HG02884 (cell line): Measurements from ENCODE around the gene HECW1.
"Not testable (repeated sequence)": the region's sequence is repeated elsewhere in the genome, so short reads cannot be mapped to it uniquely, and the experiment has no call there.

Experiments
- ATAC-seq: cut with Tn5 transposase; IDR thresholded peaks from one replicate; pipeline ENCODE4 v1.9.1; 2021; ENCODE audit warnings: mild to moderate bottlenecking, moderate library complexity; ENCODE audit not compliant: unreplicated experiment

The HECW1 gene

GRCh38 chr7:43345696-43346095, 233.2 kb downstream of the HECW1 start:
- not testable (repeated sequence) for ATAC-seq

- no peak for ATAC-seq
These were observed 239.2 kb downstream of the HECW1 start for GRCh38 chr7:43351683-43352082.

- no peak for ATAC-seq
These were observed 241.5 kb downstream of the HECW1 start for GRCh38 chr7:43353902-43354301.

- ATAC-seq, result no peak
These were observed 250.2 kb downstream of the HECW1 start for GRCh38 chr7:43362652-43363034.

GRCh38 chr7:43363035-43363791, 250.8 kb downstream of the HECW1 start:
- ATAC-seq, result no peak

GRCh38 chr7:43364391-43364790, 251.9 kb downstream of the HECW1 start:
- no peak for ATAC-seq

- ATAC-seq, result no peak
These were observed 260.4 kb downstream of the HECW1 start for GRCh38 chr7:43372676-43373355.

GRCh38 chr7:43377196-43377960, 264.9 kb downstream of the HECW1 start:
- no peak for ATAC-seq

- ATAC-seq, result no peak
These were observed 266.8 kb downstream of the HECW1 start for GRCh38 chr7:43379210-43379609.

GRCh38 chr7:43384616-43385308, 272.3 kb downstream of the HECW1 start:
- ATAC-seq, result no peak

- no peak for ATAC-seq
These were observed 272.8 kb downstream of the HECW1 start for GRCh38 chr7:43385309-43385680.

- ATAC-seq, result no peak
These were observed 273.4 kb downstream of the HECW1 start for GRCh38 chr7:43385856-43386255.

GRCh38 chr7:43387932-43388331, 275.5 kb downstream of the HECW1 start:
- no peak for ATAC-seq

- ATAC-seq, result no peak
These were observed 278.1 kb downstream of the HECW1 start for GRCh38 chr7:43390576-43390975.

- no peak for ATAC-seq
These were observed 279.1 kb downstream of the HECW1 start for GRCh38 chr7:43391518-43391917.

- ATAC-seq, result no peak
These were observed 280.3 kb downstream of the HECW1 start for GRCh38 chr7:43392638-43393330.

GRCh38 chr7:43394441-43395130, 282.1 kb downstream of the HECW1 start:
- ATAC-seq, result no peak

GRCh38 chr7:43395351-43395750, 282.9 kb downstream of the HECW1 start:
- no peak for ATAC-seq

GRCh38 chr7:43396187-43396740, 283.8 kb downstream of the HECW1 start:
- no peak for ATAC-seq

GRCh38 chr7:43398831-43399230, 286.4 kb downstream of the HECW1 start:
- no peak for ATAC-seq
